GM10266 (cell line): ENCODE measurements around the gene PTPN3.

Experiments used
- DNase-seq: peaks from one replicate; pipeline ENCODE4 v3.0.0; 2012; ENCODE audit errors: extremely low spot score
- TF ChIP-seq, protein P1 (sequence below): IDR thresholded peaks from 2 replicates; pipeline ENCODE4 v1.5.1; 2012; ENCODE audit warnings: mild to moderate bottlenecking, low read depth; ENCODE audit not compliant: control insufficient read depth, insufficient read depth; ENCODE audit errors: missing control alignments

PTPN3 gene

DNA sequence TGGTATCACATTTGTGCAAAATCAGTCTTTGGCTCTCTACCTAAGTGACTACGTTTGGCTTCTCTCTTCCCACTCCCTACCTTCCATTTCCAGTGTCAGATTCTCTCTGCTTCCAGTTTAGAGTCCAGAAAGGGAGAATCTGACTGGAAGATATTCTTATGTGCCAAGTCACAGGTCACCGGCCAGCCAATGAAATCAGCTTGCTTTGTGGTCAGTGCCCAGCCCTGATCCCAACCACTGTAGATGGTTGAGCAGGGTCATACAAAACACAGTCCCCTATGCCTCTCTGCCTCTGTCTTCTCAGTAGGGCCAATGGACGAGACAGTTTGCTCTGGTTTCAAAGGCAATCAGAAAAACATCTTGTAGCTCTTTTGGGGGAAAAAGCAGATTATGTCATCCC, 161.7 kb downstream of the PTPN3 start:
- TF ChIP-seq, protein P1, sequence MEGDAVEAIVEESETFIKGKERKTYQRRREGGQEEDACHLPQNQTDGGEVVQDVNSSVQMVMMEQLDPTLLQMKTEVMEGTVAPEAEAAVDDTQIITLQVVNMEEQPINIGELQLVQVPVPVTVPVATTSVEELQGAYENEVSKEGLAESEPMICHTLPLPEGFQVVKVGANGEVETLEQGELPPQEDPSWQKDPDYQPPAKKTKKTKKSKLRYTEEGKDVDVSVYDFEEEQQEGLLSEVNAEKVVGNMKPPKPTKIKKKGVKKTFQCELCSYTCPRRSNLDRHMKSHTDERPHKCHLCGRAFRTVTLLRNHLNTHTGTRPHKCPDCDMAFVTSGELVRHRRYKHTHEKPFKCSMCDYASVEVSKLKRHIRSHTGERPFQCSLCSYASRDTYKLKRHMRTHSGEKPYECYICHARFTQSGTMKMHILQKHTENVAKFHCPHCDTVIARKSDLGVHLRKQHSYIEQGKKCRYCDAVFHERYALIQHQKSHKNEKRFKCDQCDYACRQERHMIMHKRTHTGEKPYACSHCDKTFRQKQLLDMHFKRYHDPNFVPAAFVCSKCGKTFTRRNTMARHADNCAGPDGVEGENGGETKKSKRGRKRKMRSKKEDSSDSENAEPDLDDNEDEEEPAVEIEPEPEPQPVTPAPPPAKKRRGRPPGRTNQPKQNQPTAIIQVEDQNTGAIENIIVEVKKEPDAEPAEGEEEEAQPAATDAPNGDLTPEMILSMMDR, result no peak
- DNase-seq, result no peak

DNA sequence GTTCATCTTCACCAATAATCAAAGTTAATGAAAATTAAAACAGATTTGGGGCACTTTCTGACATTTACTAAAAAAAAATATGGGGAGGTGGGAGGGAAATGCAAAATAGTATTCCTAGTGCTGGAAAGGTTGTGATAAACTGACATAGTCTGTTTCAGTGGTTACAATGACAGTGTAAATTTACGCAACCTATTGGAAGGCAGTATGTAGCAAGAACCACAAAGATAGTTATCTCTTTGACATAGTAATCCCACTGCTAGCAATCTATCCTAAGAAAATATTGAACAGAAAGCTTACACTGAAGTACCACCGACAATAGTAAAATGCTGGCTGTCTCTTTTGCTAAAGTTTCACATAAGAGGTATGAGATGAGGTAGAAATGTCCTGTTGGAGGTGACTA, 162.2 kb downstream of the PTPN3 start:
- TF ChIP-seq, protein P1, result no peak
- DNase-seq, result no peak

DNA sequence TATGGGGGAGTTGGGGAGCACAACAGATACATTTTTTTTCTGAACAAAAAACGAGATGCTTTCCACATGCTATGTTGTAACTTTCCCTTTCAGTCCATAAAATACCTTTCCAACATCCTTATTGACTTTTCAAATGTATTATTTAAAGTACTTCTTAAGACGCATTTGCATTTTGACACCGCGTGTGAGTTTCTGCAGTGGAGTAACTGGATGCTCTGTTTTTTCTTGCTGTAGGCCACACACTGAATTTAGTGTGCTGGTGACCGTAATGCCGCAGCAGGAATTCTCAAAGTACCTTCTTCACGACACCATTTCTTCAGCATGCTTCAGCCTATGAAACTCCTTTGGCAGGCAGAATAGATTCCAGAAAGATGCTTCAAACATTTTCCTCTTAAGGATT, 163.0 kb downstream of the PTPN3 start:
- TF ChIP-seq, protein P1, result no peak
- no peak for DNase-seq

DNA sequence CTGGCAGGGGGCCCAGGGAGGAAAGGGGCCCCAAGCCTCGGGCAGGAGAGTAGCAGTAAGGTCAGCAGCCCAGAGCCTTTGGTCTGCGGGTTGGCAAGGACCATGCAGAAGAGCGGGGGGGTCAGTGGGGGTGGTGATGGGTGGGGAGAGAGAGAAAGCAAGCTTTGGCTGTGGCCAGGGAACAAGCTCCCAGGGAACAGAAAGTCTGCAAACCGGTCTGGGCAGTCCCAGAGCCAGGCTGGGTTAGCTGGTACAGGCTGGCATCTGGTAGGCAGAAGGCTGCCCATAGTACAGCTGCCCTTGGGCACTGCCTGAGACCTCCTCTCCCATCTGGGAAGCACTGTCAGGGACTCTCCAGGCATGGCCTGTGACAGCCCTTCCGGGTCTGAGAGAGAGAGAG, 166.8 kb downstream of the PTPN3 start:
- DNase-seq, result no peak

DNA sequence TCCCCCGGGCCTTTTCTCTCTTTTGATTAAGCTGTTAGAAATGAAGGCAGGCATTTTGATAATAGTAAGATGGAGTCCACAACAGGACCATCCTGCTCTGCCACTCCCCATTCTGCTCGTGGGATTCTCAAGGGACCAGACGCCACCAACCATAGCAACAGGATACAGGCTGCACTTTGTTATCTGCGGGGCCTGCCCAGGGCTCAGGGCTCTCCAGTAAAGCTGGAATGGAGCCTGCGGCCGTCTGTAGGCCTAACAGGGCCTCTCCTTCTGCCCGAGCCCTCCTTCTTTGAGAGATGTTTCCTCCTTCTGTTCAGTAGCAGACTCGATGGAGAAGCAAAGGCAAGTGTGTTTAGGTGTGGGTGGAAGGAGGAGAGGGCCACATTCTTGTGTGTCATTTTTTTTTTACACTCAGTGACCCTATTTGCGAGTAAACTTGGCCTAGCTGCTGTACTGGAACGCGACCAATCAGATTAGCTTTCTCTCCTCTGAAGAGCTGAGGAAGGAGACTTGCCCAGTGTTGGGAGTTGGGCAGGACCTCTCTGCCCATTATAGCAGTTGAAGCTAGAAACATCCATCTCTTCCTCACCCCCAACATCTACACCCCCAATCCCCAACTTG, 168.4 kb downstream of the PTPN3 start:
- DNase-seq, result no peak
- TF ChIP-seq, protein P1, result no peak

More for the DNA sequence above, 166.8 kb downstream of the PTPN3 start:
- TF ChIP-seq, protein P1, result no peak

DNA sequence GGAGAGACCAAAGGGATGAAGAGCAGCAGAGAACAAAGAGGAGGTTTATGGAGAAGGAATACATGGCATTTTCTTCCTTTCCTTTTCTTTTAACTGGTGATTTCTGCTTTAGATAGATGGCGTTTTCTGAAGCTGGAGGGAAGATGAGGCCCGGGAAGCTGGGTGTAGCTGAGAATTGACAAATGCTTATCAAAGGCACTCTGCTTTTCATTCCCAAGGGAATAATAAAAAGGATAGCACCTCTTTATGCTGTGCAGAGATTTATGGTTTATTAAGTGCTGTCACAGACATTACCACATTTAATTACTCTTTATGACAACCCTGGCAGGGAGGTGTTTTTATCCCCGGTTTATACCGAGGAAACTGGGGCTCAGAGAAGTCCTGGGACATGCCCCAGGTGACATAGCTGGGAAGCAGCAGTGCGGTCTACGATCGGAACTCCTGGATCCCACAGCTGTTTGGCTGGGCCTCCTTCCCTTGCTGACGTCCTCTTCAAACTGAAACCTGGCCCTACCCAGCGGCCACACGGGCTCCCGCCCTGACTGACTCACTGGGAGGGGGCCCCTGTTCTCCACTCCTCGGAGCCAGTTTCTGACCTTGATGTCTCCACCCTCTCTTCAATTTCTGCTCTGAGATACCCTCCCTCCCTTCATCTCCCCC, 169.0 kb downstream of the PTPN3 start:
- TF ChIP-seq, protein P1, result no peak
- no peak for DNase-seq
